ENCODE results near the gene OR10D3. TPM values are rescaled to one million over a fixed set of nuclear protein-coding genes. Genes with fewer than 3 reads are reported as not detected.

The OR10D3 gene
- total and polyA plus RNA-seq, 2 of the 13 experiments (the other 11 are each of a cell fraction or from before 2014, with no cell fraction given) = not detected

DNA sequence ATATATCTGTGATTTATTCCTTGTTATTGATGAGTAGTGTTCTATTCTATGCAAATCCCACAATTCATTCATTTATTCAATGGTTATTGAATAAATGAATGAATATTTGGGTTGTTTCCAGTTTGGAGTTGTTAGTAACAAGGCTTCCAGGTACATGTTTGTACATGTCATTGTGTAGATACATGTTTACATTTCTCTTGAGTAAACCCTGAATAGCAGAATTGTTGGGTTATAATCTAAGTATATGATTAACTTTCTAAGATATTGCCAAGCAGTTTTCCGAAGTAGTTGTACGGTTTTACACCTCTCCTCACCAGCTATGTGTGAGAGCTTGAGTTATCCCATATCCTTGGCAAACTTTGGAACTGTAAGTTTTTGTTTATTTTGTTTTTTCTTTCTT is 39.3 kb downstream of the OR10D3 start:
- DNase-seq (ENCODE audit: low spot score) (no peak), FAIRE-seq (no peak), ATAC-seq (no peak)
- no peaks in the 10 kb centered on the region for H3K9me3 ChIP-seq (ENCODE audit: low read length)
- H3K79me2 ChIP-seq (ENCODE audit: insufficient read depth, low read length) = no peaks in the 10 kb centered on the region
- H3K4me2 ChIP-seq (ENCODE audit: low read depth, low read length) = no peak overlapping the region
- no TSS peak for BruUV-seq (replicated peaks)
- in situ Hi-C loops (cut with HindIII; ENCODE audit: extremely low pct_ligation_motif_present, low pct_unique_long_range_greater_than_20kb) (loop anchor here (10.0 kb wide), 1 partner anchor 62 kb away; no protein-coding TSS in a partner anchor), intact Hi-C loops (cut with micrococcal nuclease; ENCODE audit: unreplicated experiment) (no loop called here)
- H3K4me1 ChIP-seq (ENCODE audit: insufficient read depth, low read length) = no peaks in the 10 kb centered on the region
- no peaks in the 10 kb centered on the region; a peak in 1 of 5 replicates for H3K27me3 ChIP-seq (ENCODE audit: control insufficient read depth in 1 of 2, insufficient read depth in 2 of 2, low read length in 2 of 2)
- H3K27ac ChIP-seq (ENCODE audit: extremely low read length, insufficient read depth, low read length) = no peak overlapping the region
- no peaks in the 10 kb centered on the region for H4K20me1 ChIP-seq (ENCODE audit: insufficient read depth, low read length)
- H3K9ac ChIP-seq (ENCODE audit: insufficient read depth, low read depth, low read length) = no peak overlapping the region
- TF ChIP-seq, protein P1, sequence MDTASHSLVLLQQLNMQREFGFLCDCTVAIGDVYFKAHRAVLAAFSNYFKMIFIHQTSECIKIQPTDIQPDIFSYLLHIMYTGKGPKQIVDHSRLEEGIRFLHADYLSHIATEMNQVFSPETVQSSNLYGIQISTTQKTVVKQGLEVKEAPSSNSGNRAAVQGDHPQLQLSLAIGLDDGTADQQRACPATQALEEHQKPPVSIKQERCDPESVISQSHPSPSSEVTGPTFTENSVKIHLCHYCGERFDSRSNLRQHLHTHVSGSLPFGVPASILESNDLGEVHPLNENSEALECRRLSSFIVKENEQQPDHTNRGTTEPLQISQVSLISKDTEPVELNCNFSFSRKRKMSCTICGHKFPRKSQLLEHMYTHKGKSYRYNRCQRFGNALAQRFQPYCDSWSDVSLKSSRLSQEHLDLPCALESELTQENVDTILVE (CRISPR knock-in tag; IDR thresholded peaks at IDR 0.05) = no peak
- TF ChIP-seq ZFP62 (CRISPR knock-in tag; IDR thresholded peaks at IDR 0.05) (no peak), MAFK (conservative IDR thresholded peaks at IDR 0.05 in 1 of 2, IDR thresholded peaks at IDR 0.05 in 1 of 2; ENCODE audit: low read length in 2 of 2) (no peak), BCL6 (CRISPR knock-in tag; IDR thresholded peaks at IDR 0.05) (no peak), KLF12 (CRISPR knock-in tag; IDR thresholded peaks at IDR 0.05; ENCODE audit: borderline replicate concordance) (no peak), ONECUT2 (CRISPR knock-in tag; IDR thresholded peaks at IDR 0.05) (no peak), RFXANK (CRISPR knock-in tag; IDR thresholded peaks at IDR 0.05) (no peak), ATF7 (IDR thresholded peaks at IDR 0.05) (no peak), ATF7 (CRISPR knock-in tag; IDR thresholded peaks at IDR 0.05) (no peak), ZNF24 (IDR thresholded peaks at IDR 0.05) (no peak), DPF2 (CRISPR knock-in tag; IDR thresholded peaks at IDR 0.05; ENCODE audit: borderline replicate concordance, low read depth) (no peak), ZMYM3 (CRISPR knock-in tag; IDR thresholded peaks at IDR 0.05) (no peak), AHR (CRISPR knock-in tag; IDR thresholded peaks at IDR 0.05) (no peak), KAT2B (IDR thresholded peaks at IDR 0.05; ENCODE audit: borderline replicate concordance, low read depth, low read length) (no peak), NRL (CRISPR knock-in tag; IDR thresholded peaks at IDR 0.05; ENCODE audit: borderline replicate concordance) (no peak)
- TF ChIP-seq, protein P2, sequence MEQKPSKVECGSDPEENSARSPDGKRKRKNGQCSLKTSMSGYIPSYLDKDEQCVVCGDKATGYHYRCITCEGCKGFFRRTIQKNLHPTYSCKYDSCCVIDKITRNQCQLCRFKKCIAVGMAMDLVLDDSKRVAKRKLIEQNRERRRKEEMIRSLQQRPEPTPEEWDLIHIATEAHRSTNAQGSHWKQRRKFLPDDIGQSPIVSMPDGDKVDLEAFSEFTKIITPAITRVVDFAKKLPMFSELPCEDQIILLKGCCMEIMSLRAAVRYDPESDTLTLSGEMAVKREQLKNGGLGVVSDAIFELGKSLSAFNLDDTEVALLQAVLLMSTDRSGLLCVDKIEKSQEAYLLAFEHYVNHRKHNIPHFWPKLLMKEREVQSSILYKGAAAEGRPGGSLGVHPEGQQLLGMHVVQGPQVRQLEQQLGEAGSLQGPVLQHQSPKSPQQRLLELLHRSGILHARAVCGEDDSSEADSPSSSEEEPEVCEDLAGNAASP (CRISPR knock-in tag; IDR thresholded peaks at IDR 0.05; ENCODE audit: borderline replicate concordance) = no peak
- TF ChIP-seq, protein P3, sequence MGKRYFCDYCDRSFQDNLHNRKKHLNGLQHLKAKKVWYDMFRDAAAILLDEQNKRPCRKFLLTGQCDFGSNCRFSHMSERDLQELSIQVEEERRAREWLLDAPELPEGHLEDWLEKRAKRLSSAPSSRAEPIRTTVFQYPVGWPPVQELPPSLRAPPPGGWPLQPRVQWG (CRISPR knock-in tag; IDR thresholded peaks at IDR 0.05; ENCODE audit: borderline replicate concordance, low read depth) = no peak
- TF ChIP-seq, protein P4, sequence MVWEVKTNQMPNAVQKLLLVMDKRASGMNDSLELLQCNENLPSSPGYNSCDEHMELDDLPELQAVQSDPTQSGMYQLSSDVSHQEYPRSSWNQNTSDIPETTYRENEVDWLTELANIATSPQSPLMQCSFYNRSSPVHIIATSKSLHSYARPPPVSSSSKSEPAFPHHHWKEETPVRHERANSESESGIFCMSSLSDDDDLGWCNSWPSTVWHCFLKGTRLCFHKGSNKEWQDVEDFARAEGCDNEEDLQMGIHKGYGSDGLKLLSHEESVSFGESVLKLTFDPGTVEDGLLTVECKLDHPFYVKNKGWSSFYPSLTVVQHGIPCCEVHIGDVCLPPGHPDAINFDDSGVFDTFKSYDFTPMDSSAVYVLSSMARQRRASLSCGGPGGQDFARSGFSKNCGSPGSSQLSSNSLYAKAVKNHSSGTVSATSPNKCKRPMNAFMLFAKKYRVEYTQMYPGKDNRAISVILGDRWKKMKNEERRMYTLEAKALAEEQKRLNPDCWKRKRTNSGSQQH (CRISPR knock-in tag; IDR thresholded peaks at IDR 0.05; ENCODE audit: low read depth) = no peak
- TF ChIP-seq, protein P5, sequence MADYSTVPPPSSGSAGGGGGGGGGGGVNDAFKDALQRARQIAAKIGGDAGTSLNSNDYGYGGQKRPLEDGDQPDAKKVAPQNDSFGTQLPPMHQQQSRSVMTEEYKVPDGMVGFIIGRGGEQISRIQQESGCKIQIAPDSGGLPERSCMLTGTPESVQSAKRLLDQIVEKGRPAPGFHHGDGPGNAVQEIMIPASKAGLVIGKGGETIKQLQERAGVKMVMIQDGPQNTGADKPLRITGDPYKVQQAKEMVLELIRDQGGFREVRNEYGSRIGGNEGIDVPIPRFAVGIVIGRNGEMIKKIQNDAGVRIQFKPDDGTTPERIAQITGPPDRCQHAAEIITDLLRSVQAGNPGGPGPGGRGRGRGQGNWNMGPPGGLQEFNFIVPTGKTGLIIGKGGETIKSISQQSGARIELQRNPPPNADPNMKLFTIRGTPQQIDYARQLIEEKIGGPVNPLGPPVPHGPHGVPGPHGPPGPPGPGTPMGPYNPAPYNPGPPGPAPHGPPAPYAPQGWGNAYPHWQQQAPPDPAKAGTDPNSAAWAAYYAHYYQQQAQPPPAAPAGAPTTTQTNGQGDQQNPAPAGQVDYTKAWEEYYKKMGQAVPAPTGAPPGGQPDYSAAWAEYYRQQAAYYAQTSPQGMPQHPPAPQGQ (CRISPR knock-in tag; IDR thresholded peaks at IDR 0.05; ENCODE audit: borderline replicate concordance) = no peak
- WGBS (ENCODE audit: low lambda C conversion rate) = 0% methylated on average over 2 of the region's 2 CpGs
- H3K36me3 ChIP-seq (replicated peaks in 1 of 2; ENCODE audit: control insufficient read depth in 1 of 2, insufficient read depth in 2 of 2, low read length in 2 of 2) = no peaks in the 10 kb centered on the region
- POLR2A ChIA-PET = no interaction called here
- no peak overlapping the region for H3K4me3 ChIP-seq (replicated peaks in 1 of 3; ENCODE audit: insufficient read depth in 1 of 3, low read depth in 2 of 3, low read length in 3 of 3)
- no peak overlapping the region for H2AFZ ChIP-seq (ENCODE audit: low read length)
- CTCF ChIA-PET (ENCODE audit: low intra/inter-chr PET ratio, low total read pairs) = no interaction called here

Data from HepG2 (cell line).